ENCODE results near the gene FER1L5.

GRCh38 chr2:96631804-96632435 is 10.6 kb upstream of the FER1L5 start:
- TF ChIP-seq CTCF (IDR thresholded peaks at IDR 0.05 in 2 of 3, conservative IDR thresholded peaks at IDR 0.05 in 1 of 3; ENCODE audit: borderline replicate concordance in 1 of 3, insufficient read depth in 1 of 3, low read depth in 2 of 3, low read length in 2 of 3): no peak
- TF ChIP-seq RAD21 (IDR thresholded peaks at IDR 0.05; ENCODE audit: low read depth): no peak
- no peak for TF ChIP-seq CEBPB (IDR thresholded peaks at IDR 0.05; ENCODE audit: low read depth)
- TF ChIP-seq POLR2A (IDR thresholded peaks at IDR 0.05; ENCODE audit: borderline replicate concordance, extremely low read depth, insufficient read depth, insufficient read length): no peak
- TF ChIP-seq, protein P1, sequence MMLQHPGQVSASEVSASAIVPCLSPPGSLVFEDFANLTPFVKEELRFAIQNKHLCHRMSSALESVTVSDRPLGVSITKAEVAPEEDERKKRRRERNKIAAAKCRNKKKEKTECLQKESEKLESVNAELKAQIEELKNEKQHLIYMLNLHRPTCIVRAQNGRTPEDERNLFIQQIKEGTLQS (IDR thresholded peaks at IDR 0.05): no peak
- TF ChIP-seq ZNF274 (IDR thresholded peaks at IDR 0.05; ENCODE audit: low read depth, low read length): no peak
